GM12878 (cell line): Measurements from ENCODE around the gene SIK3. TPM values are rescaled to one million over a fixed set of nuclear protein-coding genes. Genes with fewer than 3 reads are reported as not detected.

Experiments
- ATAC-seq: fragments of 200-7000 bp; cut with Tn5 transposase; 3 replicates; pipeline ENCODE4 v1.9.1; 2020; ENCODE audit warnings: mild to moderate bottlenecking, moderate library complexity
- BruUV-seq: library from RNA; stranded (reverse); fragments of 400-500 nt; replicated peaks from 2 replicates; lab custom pipeline; 2021; lab: Mats Ljungman, UMichigan
- CTCF ChIA-PET: fragments of 300-600 bp; sonication (Branson Sonifier 250); formaldehyde crosslinking; extraction: SDS; loops from one replicate; lab custom pipeline; 2021; ENCODE audit warnings: inconsistent platforms; lab: Yijun Ruan, JAX
- POLR2A ChIA-PET: fragments of 350-600 bp; formaldehyde crosslinking; extraction: SDS; loops from one replicate; lab custom pipeline; 2021; ENCODE audit warnings: inconsistent platforms; lab: Charles Lee
- RAD21 ChIA-PET: fragments of 300-600 bp; sonication (Branson Sonifier 250); formaldehyde crosslinking; loops from one replicate; lab custom pipeline; 2023; ENCODE audit warnings: antibody characterized with exemption; ENCODE audit not compliant: unreplicated experiment; lab: Charles Lee
- SMC1A ChIA-PET: fragments of 300-600 bp; sonication (Branson Sonifier 250); formaldehyde crosslinking; loops from one replicate; lab custom pipeline; 2023; ENCODE audit not compliant: unreplicated experiment, uncharacterized antibody; lab: Charles Lee
- DNase-seq: peaks from one replicate; pipeline ENCODE4 v3.0.0-alpha.2; 2011; ENCODE audit warnings: low read depth, low spot score
- FAIRE-seq: peaks from 3 replicates; lab custom pipeline; 2011; peaks lifted over from hg19 to GRCh38; lab: Jason Lieb, UNC
- H2AFZ ChIP-seq: 2 replicates; pipeline ENCODE4 v1.6.0; 2011; ENCODE audit warnings: low read depth, low read length, control low read depth; ENCODE audit not compliant: control insufficient read depth
- H3K27ac ChIP-seq: 2 replicates; pipeline ENCODE4 v1.5.1; 2011; ENCODE audit warnings: control low read depth; ENCODE audit not compliant: control insufficient read depth, insufficient read depth
- H3K27me3 ChIP-seq, 2 experiments: replicated peaks in 1 of 2; 2 replicates each; pipeline versions ENCODE4 v1.6.0 to v1.6.1; 2011; ENCODE audit warnings: low read length in 1 of 2; ENCODE audit not compliant: control insufficient read depth in 2 of 2, insufficient read depth in 2 of 2
- H3K36me3 ChIP-seq, 2 experiments: 2 replicates each; pipeline ENCODE4 v1.5.1; 2011; ENCODE audit warnings: low read length in 1 of 2; ENCODE audit not compliant: control insufficient read depth in 2 of 2, insufficient read depth in 2 of 2
- H3K4me1 ChIP-seq: 2 replicates; pipeline ENCODE4 v1.6.1; 2011; ENCODE audit warnings: mild to moderate bottlenecking, low read length, moderate library complexity, mixed read lengths; ENCODE audit not compliant: control insufficient read depth, insufficient read depth
- H3K4me2 ChIP-seq: 2 replicates; pipeline ENCODE4 v1.6.0; 2011; ENCODE audit warnings: control low read depth; ENCODE audit not compliant: control insufficient read depth, insufficient read depth
- H3K4me3 ChIP-seq: fragments of 200-600 bp; sonication (generic); 2 replicates; pipeline ENCODE4 v1.5.1; 2016
- H3K79me2 ChIP-seq: 2 replicates; pipeline ENCODE4 v1.6.0; 2011; ENCODE audit warnings: low read length; ENCODE audit not compliant: control insufficient read depth, insufficient read depth
- H3K9ac ChIP-seq: 2 replicates; pipeline ENCODE4 v1.8.0; 2011; ENCODE audit warnings: low read length, control low read depth, mixed read lengths; ENCODE audit not compliant: control insufficient read depth, insufficient read depth
- H3K9me3 ChIP-seq: replicated peaks from 3 replicates; pipeline ENCODE4 v1.5.1; 2011; ENCODE audit warnings: mild to moderate bottlenecking, low read length; ENCODE audit not compliant: control insufficient read depth, insufficient read depth
- H4K20me1 ChIP-seq: 2 replicates; pipeline ENCODE4 v1.6.0; 2011; ENCODE audit not compliant: control insufficient read depth, insufficient read depth
- ATF7 ChIP-seq: fragments of 450-650 bp; IDR thresholded peaks from 2 replicates; pipeline ENCODE4 v1.6.1; 2016; ENCODE audit warnings: low read depth, mild to moderate bottlenecking
- JUNB ChIP-seq: IDR thresholded peaks from 2 replicates; pipeline ENCODE4 v1.6.1; 2016; ENCODE audit warnings: antibody characterized with exemption, mild to moderate bottlenecking
- NFYA ChIP-seq: IDR thresholded peaks from 2 replicates; pipeline ENCODE4 v1.6.1; 2011; ENCODE audit warnings: low read depth, mild to moderate bottlenecking, low read length, improper control_type of control experiment, borderline replicate concordance
- PAX5 ChIP-seq: IDR thresholded peaks from 2 replicates; pipeline ENCODE4 v1.6.1; 2011; ENCODE audit warnings: low read depth, low read length, borderline replicate concordance
- POU2F2 ChIP-seq: IDR thresholded peaks from 3 replicates; pipeline ENCODE4 v1.6.1; 2011; ENCODE audit warnings: low read depth, mild to moderate bottlenecking, low read length, borderline replicate concordance
- SPI1 ChIP-seq: IDR thresholded peaks from 2 replicates; pipeline ENCODE4 v1.6.1; 2011; ENCODE audit warnings: low read depth, mild to moderate bottlenecking, low read length, moderate library complexity, borderline replicate concordance; ENCODE audit not compliant: insufficient read depth
- STAT1 ChIP-seq: fragments of 450-650 bp; conservative IDR thresholded peaks from 2 replicates; pipeline ENCODE4 v1.6.1; 2014; ENCODE audit warnings: antibody characterized with exemption, mild to moderate bottlenecking
- TCF7 ChIP-seq: IDR thresholded peaks from 2 replicates; pipeline ENCODE4 v1.6.1; 2014; ENCODE audit warnings: antibody characterized with exemption, borderline replicate concordance
- WGBS: methylation state at CpG from one replicate; pipeline ENCODE4 v1.1.6; 2016; ENCODE audit warnings: low lambda C conversion rate; ENCODE audit not compliant: insufficient replicate concordance, insufficient coverage; ENCODE audit errors: missing lambda C conversion rate; 5-methylcytosine and 5-hydroxymethylcytosine counted together
- in situ Hi-C: fragments of 300-500 bp; cut with MboI; formaldehyde crosslinking; loops from 9 replicates; pipeline ENCODE4 v1.14.3; 2018; ENCODE audit warnings: mixed read lengths
- intact Hi-C: fragments of 100-400 bp; cut with micrococcal nuclease; formaldehyde crosslinking; loops from one replicate; pipeline ENCODE4 v1.14.2; 2022; ENCODE audit not compliant: unreplicated experiment
- polyA plus RNA-seq, 11 experiments: library from polyadenylated mRNA; depleted of rRNA in 4 of 11; unstranded in 6 of 11; stranded (reverse) in 5 of 11; fragments of >200 nt; fragmentation: Nextera tagmentation in 4 of 11; fragmentation: Illumina TruSeq in 1 of 11; extraction: Ambion mirVana in 4 of 11; extraction: Trizol in 1 of 11; gene quantifications; 1 replicate in 1 of 11; 2 replicates in 10 of 11; pipeline versions ENCODE4 v1.2.1 to v1.2.3, GENCODE V29; 2011 to 2016; ENCODE audit warnings: inconsistent platforms in 2 of 11, missing spikeins in 2 of 11, low read depth in 1 of 11
- total RNA-seq, 4 experiments: library from RNA; depleted of rRNA in 3 of 4; stranded (reverse); fragments of >200 nt in 3 of 4; fragmentation: Illumina TruSeq in 1 of 4; extraction: Trizol in 1 of 4; gene quantifications; 2 replicates each; pipeline versions ENCODE4 v1.2.1 to v1.2.3, GENCODE V29; 2013 to 2021

The SIK3 gene
- total and polyA plus RNA-seq, 10 of the 15 experiments (the other 5 are each of a cell fraction or from before 2014, with no cell fraction given): 2.5 to 31.9 (median 11.1) TPM

DNA sequence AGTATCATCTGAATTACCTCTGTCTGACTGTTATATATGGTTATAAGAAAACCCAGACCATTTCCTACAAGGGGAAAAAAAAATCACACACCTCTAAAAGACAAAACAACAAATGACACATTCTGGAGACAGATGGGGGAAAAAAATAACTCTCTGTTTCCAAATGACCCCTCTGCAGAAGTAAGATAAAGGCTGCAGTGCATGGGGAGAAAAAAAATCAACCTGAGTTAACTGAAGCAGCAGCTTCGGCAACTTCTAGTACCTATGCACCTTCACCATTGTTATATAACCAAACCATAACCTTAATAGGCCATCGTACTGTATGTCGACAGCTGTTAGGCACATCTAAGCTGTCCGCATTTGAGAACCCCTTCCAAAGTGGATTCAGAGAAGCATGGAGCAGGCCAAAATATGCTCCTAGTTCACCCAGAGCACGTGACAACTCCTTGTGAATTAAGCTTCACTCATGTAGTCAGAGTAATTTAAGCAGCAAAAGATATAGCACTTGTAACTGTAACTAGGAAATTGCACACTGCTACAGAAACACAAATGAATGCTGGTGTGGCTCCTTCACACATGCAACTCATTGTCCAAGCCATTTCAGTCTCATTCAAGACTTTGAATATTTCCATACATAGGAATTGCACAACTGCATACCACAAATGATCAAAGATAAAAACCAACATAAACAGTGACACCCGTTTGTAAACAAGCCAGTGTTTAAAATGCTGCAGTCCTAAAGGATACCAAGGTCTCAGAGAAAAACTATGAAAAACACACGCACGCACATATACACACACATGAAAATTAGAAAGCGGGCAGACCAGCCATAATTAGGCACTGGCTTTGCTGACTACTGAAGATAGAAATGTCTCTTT, 2.7 kb downstream of the SIK3 start:
- 82% methylated on average over 9 of the region's 9 CpGs for WGBS
- SMC1A ChIA-PET: interaction anchor here (1.0 to 14.6 kb wide), 19 partner anchors 11 to 243 kb away, joined by 3 to 166 read pairs (median 6); no protein-coding TSS in a partner anchor
- Histone ChIP-seq H3K4me1 (peaks cover 42% of the 10 kb centered on the region), H2AFZ (no peak overlapping the region), H3K79me2 (peaks cover 76% of the 10 kb centered on the region), H4K20me1 (peaks cover 5% of the 10 kb centered on the region; the same call in 1 of the 2 replicates), H3K4me2 (peak overlapping the region; percentile 96), H3K27me3 (no peaks in the 10 kb centered on the region), H3K4me3 (peak overlapping the region; percentile 96), H3K27ac (peak overlapping the region; percentile 81), H3K9ac (peak overlapping the region; percentile 68; the same call in 1 of the 2 replicates), H3K36me3 (peaks cover 0 to 2% of the 10 kb centered on the region in 2 experiments; a peak in 2 of 4 replicates), H3K9me3 (no peaks in the 10 kb centered on the region)
- ATAC-seq (no peak), FAIRE-seq (no peak), DNase-seq (no peak)
- no peak for TF ChIP-seq NFYA
- TF ChIP-seq PAX5: no peak
- TF ChIP-seq TCF7: 0 out of 2 replicates have a peak, but pooled peaks have one; percentile 11
- peak; percentile 32; the same call in 1 of the 2 replicates for TF ChIP-seq JUNB
- TF ChIP-seq SPI1: no peak
- TF ChIP-seq POU2F2: no peak
- TF ChIP-seq STAT1: no peak
- no peak for TF ChIP-seq ATF7
- POLR2A ChIA-PET: interaction anchor here (0.6 to 3.5 kb wide), 10 partner anchors 18 to 307 kb away, joined by 3 to 17 read pairs (median 4); partner anchors contain the start of gene ZPR1
- RAD21 ChIA-PET: interaction anchor here (0.5 to 5.6 kb wide), 14 partner anchors 17 to 304 kb away, joined by 3 to 41 read pairs (median 8); partner anchors contain the start of gene APOA5
- intact Hi-C loops: loop anchor here (1.0 to 5.0 kb wide), 4 partner anchors 32 to 168 kb away; no protein-coding TSS in a partner anchor
- CTCF ChIA-PET: interaction anchor here (0.6 to 3.8 kb wide), 13 partner anchors 10 to 260 kb away, joined by 3 to 21 read pairs (median 5); no protein-coding TSS in a partner anchor
- in situ Hi-C loops: no loop called here
- BruUV-seq: no TSS peak
